MM.1S (cell line): ENCODE data around the gene P4HA3.
A peak's percentile ranks its signal among the peaks of the same experiment; 100 is the strongest.

Experiments
- DNase-seq: peaks from one replicate; pipeline ENCODE4 v3.0.0-alpha.2; 2015
- H2AFZ ChIP-seq: fragments of 300-600 bp; sonication (generic); 2 replicates; pipeline ENCODE4 v1.6.0; 2016; ENCODE audit warnings: antibody characterized with exemption, low read length
- H3F3A ChIP-seq: fragments of 300-600 bp; sonication (generic); 2 replicates; pipeline ENCODE4 v1.6.1; 2016; ENCODE audit warnings: mild to moderate bottlenecking, antibody characterized with exemption, low read length, moderate library complexity, mixed read lengths; ENCODE audit not compliant: insufficient read depth
- H3K27ac ChIP-seq: fragments of 300-600 bp; sonication (generic); 2 replicates; pipeline ENCODE4 v1.5.1; 2016; ENCODE audit warnings: mild to moderate bottlenecking, low read length
- H3K27me3 ChIP-seq: fragments of 300-600 bp; sonication (generic); replicated peaks from 2 replicates; pipeline ENCODE4 v1.6.0; 2016; ENCODE audit warnings: low read length; ENCODE audit not compliant: insufficient read depth
- H3K36me3 ChIP-seq: fragments of 300-600 bp; sonication (generic); replicated peaks from 2 replicates; pipeline ENCODE4 v1.6.1; 2016; ENCODE audit warnings: mild to moderate bottlenecking, low read length, mixed read lengths; ENCODE audit not compliant: insufficient read depth
- H3K4me1 ChIP-seq: fragments of 300-600 bp; sonication (generic); 2 replicates; pipeline ENCODE4 v1.6.1; 2016; ENCODE audit warnings: low read length, mixed read lengths
- H3K4me2 ChIP-seq: fragments of 300-600 bp; sonication (generic); 2 replicates; pipeline ENCODE4 v1.6.0; 2016; ENCODE audit warnings: low read depth, low read length
- H3K4me3 ChIP-seq: fragments of 300-600 bp; sonication (generic); 2 replicates; pipeline ENCODE4 v1.5.1; 2016; ENCODE audit warnings: low read length, mixed read lengths
- H3K79me2 ChIP-seq: fragments of 300-600 bp; sonication (generic); 2 replicates; pipeline ENCODE4 v1.6.1; 2016; ENCODE audit warnings: mixed run types, low read length, mixed read lengths
- H3K9ac ChIP-seq: fragments of 300-600 bp; sonication (generic); 2 replicates; pipeline ENCODE4 v1.6.1; 2016; ENCODE audit warnings: low read length, mixed read lengths
- H3K9me2 ChIP-seq: fragments of 300-600 bp; sonication (generic); replicated peaks from 2 replicates; pipeline ENCODE4 v1.6.1; 2016; ENCODE audit warnings: mild to moderate bottlenecking, low read length, mixed read lengths; ENCODE audit not compliant: insufficient read depth
- H3K9me3 ChIP-seq: fragments of 300-600 bp; sonication (generic); replicated peaks from 2 replicates; pipeline ENCODE4 v1.6.1; 2016; ENCODE audit warnings: mild to moderate bottlenecking, low read length, mixed read lengths; ENCODE audit not compliant: insufficient read depth
- H4K20me1 ChIP-seq: fragments of 300-600 bp; sonication (generic); 2 replicates; pipeline ENCODE4 v1.6.1; 2016; ENCODE audit warnings: mild to moderate bottlenecking, low read length, moderate library complexity, mixed read lengths; ENCODE audit not compliant: insufficient read depth
- EZH2 ChIP-seq: fragments of 300-600 bp; sonication (generic); optimal IDR thresholded peaks from 2 replicates; pipeline ENCODE3; 2017; ENCODE audit warnings: low read depth, mild to moderate bottlenecking, antibody characterized with exemption, low read length, mixed read lengths
- EZH2phosphoT487 ChIP-seq: fragments of 300-600 bp; sonication (generic); IDR thresholded peaks from 2 replicates; pipeline ENCODE4 v1.6.1; 2018; ENCODE audit warnings: antibody characterized with exemption, low read length
- TF ChIP-seq, protein P1 (sequence below): fragments of 300-600 bp; sonication (generic); IDR thresholded peaks from 2 replicates; pipeline ENCODE4 v1.5.1; 2016; ENCODE audit warnings: antibody characterized with exemption, low read length, mixed read lengths

The P4HA3 gene

DNA sequence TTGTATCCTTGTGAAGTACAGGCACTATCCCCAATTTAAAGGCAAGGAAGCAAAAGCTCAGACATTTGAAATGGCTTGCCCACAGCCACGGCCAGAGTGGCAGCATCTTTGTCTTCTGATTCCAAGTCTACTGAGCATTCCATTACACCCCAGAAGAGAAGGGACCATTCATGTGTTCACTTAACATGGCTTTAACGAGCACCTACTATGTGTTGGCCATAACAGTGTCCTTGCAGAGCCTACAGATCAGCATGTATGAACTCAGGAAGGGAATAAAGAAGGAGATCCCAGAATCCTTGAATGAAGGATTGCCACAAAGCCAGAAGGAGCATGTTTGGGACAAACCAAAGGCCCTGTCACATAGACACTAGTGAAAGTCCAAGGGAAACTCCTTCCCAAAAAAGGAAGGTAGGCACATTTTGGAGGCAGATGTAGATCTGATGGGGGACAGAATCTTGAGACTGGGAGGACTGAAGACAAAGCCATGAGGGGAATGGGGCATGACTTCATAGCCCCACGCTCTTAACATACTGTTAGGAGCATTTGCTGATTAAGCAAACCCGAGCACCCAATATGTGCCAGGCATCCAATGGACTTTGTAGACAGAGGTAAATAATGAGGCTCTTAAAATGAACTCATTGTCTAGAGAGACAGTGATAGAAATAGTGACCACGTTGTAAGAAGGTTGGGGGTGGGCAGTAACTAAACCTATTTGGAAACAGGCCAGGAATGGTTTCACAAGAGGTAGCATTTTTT is 54.9 kb downstream of the P4HA3 start:
- H3K4me3 ChIP-seq: no peak overlapping the region
- no peak overlapping the region for H3K9ac ChIP-seq
- H3F3A ChIP-seq: no peaks in the 10 kb centered on the region
- TF ChIP-seq, protein P1, sequence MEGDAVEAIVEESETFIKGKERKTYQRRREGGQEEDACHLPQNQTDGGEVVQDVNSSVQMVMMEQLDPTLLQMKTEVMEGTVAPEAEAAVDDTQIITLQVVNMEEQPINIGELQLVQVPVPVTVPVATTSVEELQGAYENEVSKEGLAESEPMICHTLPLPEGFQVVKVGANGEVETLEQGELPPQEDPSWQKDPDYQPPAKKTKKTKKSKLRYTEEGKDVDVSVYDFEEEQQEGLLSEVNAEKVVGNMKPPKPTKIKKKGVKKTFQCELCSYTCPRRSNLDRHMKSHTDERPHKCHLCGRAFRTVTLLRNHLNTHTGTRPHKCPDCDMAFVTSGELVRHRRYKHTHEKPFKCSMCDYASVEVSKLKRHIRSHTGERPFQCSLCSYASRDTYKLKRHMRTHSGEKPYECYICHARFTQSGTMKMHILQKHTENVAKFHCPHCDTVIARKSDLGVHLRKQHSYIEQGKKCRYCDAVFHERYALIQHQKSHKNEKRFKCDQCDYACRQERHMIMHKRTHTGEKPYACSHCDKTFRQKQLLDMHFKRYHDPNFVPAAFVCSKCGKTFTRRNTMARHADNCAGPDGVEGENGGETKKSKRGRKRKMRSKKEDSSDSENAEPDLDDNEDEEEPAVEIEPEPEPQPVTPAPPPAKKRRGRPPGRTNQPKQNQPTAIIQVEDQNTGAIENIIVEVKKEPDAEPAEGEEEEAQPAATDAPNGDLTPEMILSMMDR: no peak
- TF ChIP-seq EZH2: no peak
- TF ChIP-seq EZH2phosphoT487: no peak
- no peak overlapping the region for H3K27ac ChIP-seq
- H3K9me3 ChIP-seq: no peaks in the 10 kb centered on the region
- H3K79me2 ChIP-seq: no peaks in the 10 kb centered on the region
- no peak overlapping the region for H2AFZ ChIP-seq
- H4K20me1 ChIP-seq: no peaks in the 10 kb centered on the region
- no peaks in the 10 kb centered on the region for H3K36me3 ChIP-seq
- H3K4me2 ChIP-seq: no peak overlapping the region
- no peaks in the 10 kb centered on the region for H3K9me2 ChIP-seq
- no peaks in the 10 kb centered on the region for H3K4me1 ChIP-seq
- no peaks in the 10 kb centered on the region for H3K27me3 ChIP-seq
- no peak for DNase-seq

DNA sequence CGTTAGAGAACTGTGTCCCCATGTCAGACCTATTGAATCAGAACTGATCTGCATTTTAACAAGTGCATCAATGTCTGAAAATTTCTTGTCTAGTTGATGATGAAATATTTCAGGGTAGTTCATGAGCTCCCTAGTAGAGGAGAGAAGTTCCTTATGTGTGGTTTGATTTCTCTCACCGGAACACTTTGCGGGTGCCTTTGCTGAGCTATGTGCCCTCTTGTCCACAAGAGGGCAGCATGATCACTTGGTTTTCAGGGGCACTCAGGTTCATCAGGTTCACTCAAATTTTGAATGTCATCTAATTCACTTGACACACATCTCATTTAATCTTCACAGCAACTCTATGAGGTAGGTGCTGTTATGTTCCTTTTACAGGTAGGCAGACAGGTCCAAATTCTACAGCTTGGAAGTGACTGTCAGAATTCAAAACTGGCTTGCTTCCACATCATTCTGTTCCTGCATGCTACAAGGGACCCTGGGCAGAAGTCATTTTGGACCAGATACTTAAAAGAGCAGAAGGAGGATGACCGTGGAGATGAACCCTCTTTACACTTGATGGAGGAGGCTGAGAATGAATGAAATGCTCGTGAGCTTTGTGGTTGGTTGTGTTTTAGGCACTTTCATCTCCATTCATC is 55.6 kb downstream of the P4HA3 start:
- no peaks in the 10 kb centered on the region for H3K36me3 ChIP-seq

DNA sequence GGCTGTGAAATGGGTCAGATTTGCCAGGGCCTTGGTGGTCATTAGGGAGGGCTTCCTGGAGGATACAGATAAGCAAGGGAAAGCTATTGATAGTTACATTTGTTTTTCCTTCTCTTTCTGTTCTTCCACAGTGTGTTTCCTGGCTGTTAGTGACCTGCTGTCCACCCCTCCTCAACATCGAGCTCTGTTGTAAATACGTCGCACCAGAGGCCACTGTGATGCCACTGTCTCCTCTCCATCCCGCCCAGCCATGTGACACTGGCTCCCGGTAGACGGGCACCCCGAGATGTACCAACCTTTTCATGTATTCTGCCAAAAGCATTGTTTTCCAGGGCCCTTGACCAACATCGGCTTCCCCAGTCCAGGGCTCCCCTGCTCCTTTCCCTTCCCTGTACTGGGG is 58.1 kb downstream of the P4HA3 start:
- no peaks in the 10 kb centered on the region for H3K9me3 ChIP-seq
- TF ChIP-seq EZH2phosphoT487: no peak
- TF ChIP-seq, protein P1: no peak
- no peak for DNase-seq
- H3K4me2 ChIP-seq: no peak overlapping the region
- H3K27ac ChIP-seq: no peak overlapping the region
- H3K4me3 ChIP-seq: no peak overlapping the region
- no peaks in the 10 kb centered on the region for H4K20me1 ChIP-seq
- H3K27me3 ChIP-seq: no peaks in the 10 kb centered on the region
- H3K4me1 ChIP-seq: no peaks in the 10 kb centered on the region
- H3K79me2 ChIP-seq: no peaks in the 10 kb centered on the region
- no peak overlapping the region for H3K9ac ChIP-seq
- H3K9me2 ChIP-seq: no peaks in the 10 kb centered on the region
- H3F3A ChIP-seq: no peaks in the 10 kb centered on the region
- no peaks in the 10 kb centered on the region for H3K36me3 ChIP-seq
- no peak overlapping the region for H2AFZ ChIP-seq

More for the DNA sequence above, 55.6 kb downstream of the P4HA3 start:
- no peaks in the 10 kb centered on the region for H3K79me2 ChIP-seq
- H3K4me1 ChIP-seq: no peaks in the 10 kb centered on the region
- TF ChIP-seq, protein P1: peak; percentile 91
- TF ChIP-seq EZH2: no peak
- TF ChIP-seq EZH2phosphoT487: no peak
- H3K27me3 ChIP-seq: no peaks in the 10 kb centered on the region
- no peaks in the 10 kb centered on the region for H4K20me1 ChIP-seq
- no peak overlapping the region for H3K27ac ChIP-seq
- H3K4me2 ChIP-seq: no peak overlapping the region
- H3K9me3 ChIP-seq: no peaks in the 10 kb centered on the region
- H3K9ac ChIP-seq: no peak overlapping the region
- peak; percentile 59 for DNase-seq
- H3K4me3 ChIP-seq: no peak overlapping the region
- no peaks in the 10 kb centered on the region for H3K9me2 ChIP-seq
- no peaks in the 10 kb centered on the region for H3F3A ChIP-seq
- H2AFZ ChIP-seq: no peak overlapping the region
